PC-3 (cell line): Measurements from ENCODE around the gene PLEKHN1. TPM values are rescaled to one million over a fixed set of nuclear protein-coding genes. Genes with fewer than 3 reads are reported as not detected.

Experiments
- ATAC-seq: fragments of 200-7000 bp; cut with Tn5 transposase; 2 replicates; pipeline ENCODE4 v1.9.1; 2020; ENCODE audit warnings: mild to moderate bottlenecking, moderate library complexity
- BruUV-seq: library from RNA; stranded (reverse); fragments of 400-500 nt; replicated peaks from 2 replicates; lab custom pipeline; 2021; lab: Mats Ljungman, UMichigan
- CTCF ChIA-PET: fragments of 300-600 bp; sonication (Branson Sonifier 250); formaldehyde crosslinking; loops from one replicate; lab custom pipeline; 2022; ENCODE audit warnings: antibody characterized with exemption; lab: Charles Lee
- POLR2A ChIA-PET: fragments of 300-600 bp; sonication (Branson Sonifier 250); formaldehyde crosslinking; loops from one replicate; lab custom pipeline; 2022; ENCODE audit warnings: antibody characterized with exemption; ENCODE audit not compliant: unreplicated experiment; lab: Charles Lee
- DNase-seq: peaks from one replicate; pipeline ENCODE4 v3.0.0-alpha.2; 2015
- H2AFZ ChIP-seq: fragments of 300-600 bp; sonication (generic); 2 replicates; pipeline ENCODE4 v1.6.0; 2016; ENCODE audit warnings: antibody characterized with exemption, low read length
- H3F3A ChIP-seq: fragments of 300-600 bp; sonication (generic); one replicate; pipeline ENCODE4 v1.6.0; 2017; ENCODE audit warnings: antibody characterized with exemption, low read length, control low read depth, mild to moderate bottlenecking; ENCODE audit not compliant: unreplicated experiment
- H3K27ac ChIP-seq: fragments of 300-600 bp; sonication (generic); 2 replicates; pipeline ENCODE4 v1.5.1; 2016; ENCODE audit warnings: mild to moderate bottlenecking, low read length
- H3K27me3 ChIP-seq: fragments of 300-600 bp; sonication (generic); 2 replicates; pipeline ENCODE4 v1.6.1; 2016; ENCODE audit warnings: low read length, mixed read lengths
- H3K36me3 ChIP-seq: fragments of 300-600 bp; sonication (generic); 2 replicates; pipeline ENCODE4 v1.6.1; 2016; ENCODE audit warnings: low read depth, mixed run types, low read length, mixed read lengths
- H3K4me1 ChIP-seq: fragments of 300-600 bp; sonication (generic); 2 replicates; pipeline ENCODE4 v1.5.1; 2016; ENCODE audit warnings: low read length; ENCODE audit not compliant: insufficient read depth
- H3K4me2 ChIP-seq: fragments of 300-600 bp; sonication (generic); 2 replicates; pipeline ENCODE4 v1.6.0; 2016; ENCODE audit warnings: low read length
- H3K4me3 ChIP-seq: fragments of 300-600 bp; sonication (generic); 2 replicates; pipeline ENCODE4 v1.5.1; 2016; ENCODE audit warnings: mild to moderate bottlenecking, low read length, mixed read lengths
- H3K79me2 ChIP-seq: fragments of 300-600 bp; sonication (generic); 2 replicates; pipeline ENCODE4 v1.6.1; 2017; ENCODE audit warnings: low read length, mixed read lengths
- H3K9ac ChIP-seq: fragments of 300-600 bp; sonication (generic); 2 replicates; pipeline ENCODE4 v1.6.0; 2016; ENCODE audit warnings: mild to moderate bottlenecking, low read length
- H3K9me2 ChIP-seq: fragments of 300-600 bp; sonication (generic); replicated peaks from 2 replicates; pipeline ENCODE4 v1.6.1; 2016; ENCODE audit warnings: mixed run types, low read length, mixed read lengths
- H3K9me3 ChIP-seq: fragments of 300-600 bp; sonication (generic); 2 replicates; pipeline ENCODE4 v1.6.1; 2016; ENCODE audit warnings: low read length, mixed read lengths
- H4K20me1 ChIP-seq: fragments of 300-600 bp; sonication (generic); 2 replicates; pipeline ENCODE4 v1.6.1; 2016; ENCODE audit warnings: low read length, mixed read lengths
- CTCF ChIP-seq: fragments of 300-600 bp; sonication (generic); conservative IDR thresholded peaks from 2 replicates; pipeline ENCODE4 v1.5.1; 2017; ENCODE audit warnings: antibody characterized with exemption, low read depth, mild to moderate bottlenecking, low read length
- EZH2 ChIP-seq: fragments of 300-600 bp; sonication (generic); IDR thresholded peaks from one replicate; pipeline ENCODE4 v1.6.1; 2017; ENCODE audit warnings: antibody characterized with exemption, mild to moderate bottlenecking, low read length; ENCODE audit not compliant: unreplicated experiment
- EZH2phosphoT487 ChIP-seq: fragments of 300-600 bp; sonication (generic); IDR thresholded peaks from 2 replicates; pipeline ENCODE4 v1.6.1; 2018; ENCODE audit warnings: mild to moderate bottlenecking, antibody characterized with exemption, low read length, borderline replicate concordance
- intact Hi-C: fragments of 100-400 bp; cut with micrococcal nuclease; formaldehyde crosslinking; loops from 2 replicates; pipeline ENCODE4 v1.9.0; 2023
- total RNA-seq: library from RNA; depleted of rRNA; stranded (reverse); fragments of >200 nt; gene quantifications from 2 replicates; pipeline ENCODE4 v1.2.3, GENCODE V29; 2014

Gene PLEKHN1
- total RNA-seq, 1 experiment from 2014 or later: 14.0 TPM

GRCh38 chr1:938088-938683, 28.1 kb upstream of the PLEKHN1 start:
- Histone ChIP-seq H3K79me2 (no peaks in the 10 kb centered on the region), H3K4me2 (no peak overlapping the region), H4K20me1 (no peaks in the 10 kb centered on the region), H3K4me3 (no peak overlapping the region), H2AFZ (no peak overlapping the region), H3K4me1 (peaks cover 27% of the 10 kb centered on the region), H3F3A (no peaks in the 10 kb centered on the region), H3K9me3 (no peaks in the 10 kb centered on the region), H3K36me3 (no peaks in the 10 kb centered on the region), H3K9ac (no peak overlapping the region), H3K9me2 (no peaks in the 10 kb centered on the region), H3K27me3 (peaks cover 40% of the 10 kb centered on the region), H3K27ac (no peak overlapping the region)
- intact Hi-C loops: loop anchor here (1.0 to 2.0 kb wide), 2 partner anchors 17 to 34 kb away; no protein-coding TSS in a partner anchor
- ChIA-PET CTCF (interaction anchor here (0.8 to 1.3 kb wide), 3 partner anchors 17 to 34 kb away, joined by 3 to 5 read pairs (median 3); no protein-coding TSS in a partner anchor), POLR2A (no interaction called here)
- ATAC-seq (peak; percentile 75), DNase-seq (peak; percentile 65)
- TF ChIP-seq EZH2 (no peak), EZH2phosphoT487 (no peak), CTCF (peak; percentile 81)
- no TSS peak for BruUV-seq

GRCh38 chr1:938711-939489, 27.4 kb upstream of the PLEKHN1 start:
- intact Hi-C loops: loop anchor here (1.0 to 2.0 kb wide), 2 partner anchors 18 to 35 kb away; no protein-coding TSS in a partner anchor
- Histone ChIP-seq H3K9me3 (no peaks in the 10 kb centered on the region), H3K27ac (no peak overlapping the region), H3K9me2 (no peaks in the 10 kb centered on the region), H3K27me3 (peaks cover 40% of the 10 kb centered on the region), H3K79me2 (no peaks in the 10 kb centered on the region), H3K4me3 (no peak overlapping the region), H3F3A (no peaks in the 10 kb centered on the region), H3K9ac (no peak overlapping the region), H2AFZ (no peak overlapping the region), H3K36me3 (no peaks in the 10 kb centered on the region), H3K4me2 (no peak overlapping the region), H3K4me1 (peaks cover 22% of the 10 kb centered on the region), H4K20me1 (no peaks in the 10 kb centered on the region)
- DNase-seq (no peak), ATAC-seq (no peak)
- CTCF ChIA-PET: interaction anchor here (1.0 to 1.3 kb wide), 2 partner anchors 18 to 34 kb away, joined by 3 to 5 read pairs; no protein-coding TSS in a partner anchor
- TF ChIP-seq EZH2 (no peak), CTCF (no peak), EZH2phosphoT487 (no peak)
- no TSS peak for BruUV-seq
- POLR2A ChIA-PET: no interaction called here
